Effector CD4-positive, alpha-beta T cell (primary cell): ENCODE measurements around the gene FGR.
"Not testable (repeated sequence)": the region's sequence is repeated elsewhere in the genome, so short reads cannot be mapped to it uniquely, and the experiment has no call there.

ENCODE experiments used
- DNase-seq: peaks from one replicate; pipeline ENCODE4 v3.0.0-alpha.2; 2020
- total RNA-seq: gene quantifications from one replicate; lab custom pipeline; 2026; lab: John Stamatoyannopoulos, UW

FGR gene
- 1.5 reads per million for total RNA-seq

DNA sequence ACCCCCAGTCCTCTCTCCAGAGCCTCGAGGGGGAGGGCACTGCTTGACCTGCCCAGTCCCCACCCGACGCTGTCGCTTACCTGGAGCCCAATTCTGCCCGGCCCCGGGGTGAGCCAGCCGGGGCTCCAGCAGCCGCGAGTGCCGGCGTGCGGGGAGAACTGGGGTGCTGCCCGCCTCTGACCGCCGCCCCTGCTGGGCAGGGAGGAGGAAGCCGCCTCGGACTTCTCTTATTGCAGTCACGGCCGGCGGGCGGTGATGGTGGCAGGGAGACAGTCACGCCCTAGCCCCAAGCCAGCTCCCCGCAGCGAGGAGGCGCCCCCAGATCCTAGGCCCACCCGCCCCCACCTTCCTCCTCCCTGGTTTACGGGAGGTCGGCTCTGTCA, at the start of gene FGR:
Gene FGR, minus strand, starts transcription at position 201 of the 383 bp plus-strand sequence. CDS start 11,269 bp downstream, outside the sequence.
- no peak for DNase-seq

DNA sequence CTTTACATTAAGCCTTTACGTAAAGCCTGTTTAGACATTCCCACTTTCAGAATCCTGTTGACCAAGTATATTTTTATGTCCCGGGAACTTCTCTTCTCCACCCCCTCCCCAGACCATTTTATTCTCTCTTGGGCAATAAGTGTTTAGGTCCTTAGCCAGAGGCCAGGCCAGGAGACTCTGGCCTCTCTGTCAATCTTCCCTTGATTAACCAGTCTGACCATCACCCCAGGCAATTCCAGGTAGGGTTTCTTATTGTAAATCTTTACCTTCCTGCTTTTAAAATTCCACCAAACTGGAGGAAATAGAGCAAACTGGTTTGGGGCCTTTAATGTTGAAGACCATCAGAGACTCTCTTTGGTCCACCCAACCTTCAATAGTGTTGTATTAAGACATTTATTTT, 49.2 kb upstream of the FGR start:
- no peak for DNase-seq

DNA sequence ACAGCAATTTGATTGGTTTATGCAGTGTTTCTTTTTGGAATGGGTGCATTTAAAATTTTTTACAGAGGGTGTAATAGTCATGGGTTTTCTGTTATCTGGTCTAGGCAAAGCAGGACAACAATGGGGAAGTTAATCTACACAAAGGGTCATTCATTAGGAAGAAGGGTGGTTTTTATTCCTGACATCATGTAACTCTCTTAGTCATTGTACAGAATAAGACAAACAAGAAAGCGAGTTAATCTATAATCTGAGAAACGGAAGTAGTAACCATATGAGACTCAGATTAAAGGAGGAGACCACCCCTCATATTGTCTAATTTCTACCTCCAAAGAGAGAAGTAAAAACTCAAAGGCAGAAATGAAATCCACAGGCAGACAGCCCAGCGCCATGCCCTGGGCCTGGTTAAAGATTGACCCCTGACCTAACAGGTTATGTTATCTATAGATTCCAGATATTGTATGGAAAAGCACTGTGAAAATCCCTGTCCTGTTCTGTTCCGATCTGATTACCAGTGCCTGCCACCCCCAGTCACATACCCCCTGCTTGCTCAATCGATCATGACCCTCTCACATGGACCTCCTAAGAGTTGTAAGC, 47.5 kb upstream of the FGR start:
- no peak for DNase-seq

DNA sequence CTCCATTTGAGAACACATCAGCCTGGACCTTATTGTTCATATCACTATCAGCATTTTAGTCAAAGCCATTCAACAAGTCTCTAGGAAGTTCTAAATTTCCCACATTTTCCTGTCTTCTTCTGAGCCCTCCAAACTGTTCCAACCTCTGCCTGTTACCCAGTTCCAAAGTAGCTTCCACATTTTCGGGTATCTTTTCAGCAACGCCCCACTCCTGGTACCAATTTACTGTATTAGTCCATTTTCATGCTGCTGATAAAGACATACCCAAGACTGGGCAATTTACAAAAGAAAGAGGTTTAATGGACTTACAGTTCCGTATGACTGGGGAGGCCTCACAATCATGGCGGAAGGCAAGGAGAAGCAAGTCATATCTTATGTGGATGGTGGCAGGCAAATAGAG, 46.6 kb upstream of the FGR start:
- DNase-seq: not testable (repeated sequence)

DNA sequence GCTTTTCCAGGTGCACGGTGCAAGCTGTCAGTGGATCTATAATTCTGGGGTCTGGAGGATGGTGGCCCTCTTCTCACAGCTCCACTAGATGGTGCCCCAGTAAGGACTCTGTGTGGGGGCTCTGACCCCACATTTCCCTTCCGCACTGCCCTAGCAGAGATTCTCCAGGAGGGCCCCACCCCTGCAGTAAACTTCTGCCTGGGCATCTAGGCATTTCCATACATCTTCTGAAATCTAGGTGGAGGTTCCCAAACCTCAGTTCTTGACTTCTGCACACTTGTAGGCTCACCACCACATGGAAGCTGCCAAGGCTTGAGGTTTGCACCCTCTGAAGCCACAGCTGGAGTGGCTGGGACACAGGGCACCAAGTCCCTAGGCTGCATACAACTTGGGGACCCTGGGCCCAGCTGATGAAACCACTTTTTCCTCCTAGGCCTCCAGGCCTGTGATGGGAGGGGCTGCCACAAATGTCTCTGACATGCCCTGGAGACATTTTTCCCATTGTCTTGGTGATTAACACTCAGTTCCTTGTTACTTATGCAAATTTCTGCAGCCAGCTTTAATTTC, 45.3 kb upstream of the FGR start:
- not testable (repeated sequence) for DNase-seq

DNA sequence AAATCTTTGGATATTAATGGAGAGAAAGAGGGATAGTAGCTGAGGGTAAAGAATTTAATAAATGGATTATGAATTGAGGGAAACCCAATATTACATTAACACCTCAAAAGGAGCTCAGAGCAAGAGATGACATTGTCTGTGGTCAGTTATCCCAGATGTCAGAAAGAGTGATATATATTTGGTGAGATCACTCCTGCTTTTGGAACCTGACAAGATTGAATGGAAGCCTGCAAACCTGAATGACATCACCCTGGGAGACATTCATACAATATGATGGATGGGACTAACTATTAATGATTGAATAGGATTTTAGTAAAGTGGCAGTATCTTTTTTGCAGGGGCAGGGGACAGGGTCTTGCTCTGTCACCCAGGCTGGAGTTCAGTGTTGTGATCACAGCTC, 43.8 kb upstream of the FGR start:
- no peak for DNase-seq

DNA sequence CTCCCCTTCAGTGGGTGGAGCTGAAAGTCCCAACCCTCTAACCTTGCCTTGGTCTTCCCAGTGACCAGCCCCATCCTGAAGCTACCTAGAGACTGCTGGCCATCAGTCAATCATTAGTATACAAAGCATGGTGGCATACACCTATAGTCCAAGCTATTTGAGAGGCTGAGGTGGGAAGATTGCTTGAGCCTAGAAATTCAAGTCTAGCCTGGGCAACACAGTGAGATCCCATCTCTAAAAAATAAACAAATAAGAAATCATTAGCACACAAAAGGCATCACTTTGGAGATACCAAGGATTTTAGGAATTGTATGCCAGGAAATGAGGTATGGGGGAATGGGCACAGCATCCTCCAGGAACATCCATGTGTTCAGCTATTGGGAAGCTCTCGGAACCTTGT, 41.4 kb upstream of the FGR start:
- DNase-seq: no peak

DNA sequence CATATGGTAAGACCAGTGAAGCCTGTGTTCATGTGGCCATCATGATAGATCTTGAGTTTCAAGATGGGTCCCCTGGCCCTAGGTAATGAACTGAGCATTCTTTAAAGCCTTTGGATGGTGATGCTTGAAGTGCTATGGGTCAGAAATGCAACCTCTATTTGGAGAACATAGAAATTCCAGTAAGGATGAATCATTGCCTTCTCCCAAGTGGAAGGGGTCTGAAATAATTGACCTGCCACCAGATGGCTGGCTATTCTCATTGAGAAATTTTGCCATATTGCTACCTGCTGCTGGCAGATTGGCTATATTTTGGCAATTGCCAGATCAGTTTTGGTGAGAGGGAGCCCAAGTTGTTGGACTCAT, 37.7 kb upstream of the FGR start:
- no peak for DNase-seq

DNA sequence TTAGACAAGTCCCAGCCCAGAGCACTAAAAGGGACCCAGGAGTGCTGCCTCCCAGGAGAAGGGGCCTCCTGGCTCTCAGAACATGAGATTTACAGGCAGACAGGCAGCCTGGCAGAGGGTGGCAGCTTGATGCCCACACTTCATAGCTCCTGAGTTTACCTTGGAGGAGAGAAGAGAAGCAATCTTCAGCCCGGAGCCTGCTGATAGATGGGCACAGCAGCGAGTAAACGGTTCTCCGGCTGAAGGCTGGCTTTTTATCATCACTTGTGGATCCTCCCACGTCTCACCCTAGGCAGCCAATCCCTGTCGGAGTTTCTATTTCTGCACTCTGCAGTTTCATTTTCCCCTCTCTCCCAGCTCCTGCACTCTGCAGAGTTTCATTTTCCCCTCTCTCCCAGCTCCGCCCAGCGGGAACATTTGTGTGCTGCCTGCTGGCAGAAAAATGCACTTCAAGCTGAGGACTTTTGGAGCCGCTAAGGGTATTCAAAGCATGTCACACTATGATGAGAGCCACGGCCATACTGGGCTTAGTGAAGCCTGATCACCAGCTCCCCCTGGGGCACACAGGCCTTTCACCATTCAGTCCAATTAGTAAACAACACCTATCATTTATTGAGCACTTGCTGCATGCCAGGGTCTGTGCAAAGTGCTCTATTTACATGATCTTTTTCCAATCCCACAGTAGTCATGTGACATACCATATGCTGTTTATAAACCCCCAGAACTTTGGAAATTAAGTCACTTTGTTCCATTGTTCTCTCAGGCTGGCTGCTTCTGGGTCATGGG, 37.2 kb upstream of the FGR start, which contains the start of gene IFI6:
Gene IFI6, minus strand, starts transcription at position 229 of the 786 bp plus-strand sequence. CDS start 2,878 bp downstream, outside the sequence.
- DNase-seq: peak; percentile 74

DNA sequence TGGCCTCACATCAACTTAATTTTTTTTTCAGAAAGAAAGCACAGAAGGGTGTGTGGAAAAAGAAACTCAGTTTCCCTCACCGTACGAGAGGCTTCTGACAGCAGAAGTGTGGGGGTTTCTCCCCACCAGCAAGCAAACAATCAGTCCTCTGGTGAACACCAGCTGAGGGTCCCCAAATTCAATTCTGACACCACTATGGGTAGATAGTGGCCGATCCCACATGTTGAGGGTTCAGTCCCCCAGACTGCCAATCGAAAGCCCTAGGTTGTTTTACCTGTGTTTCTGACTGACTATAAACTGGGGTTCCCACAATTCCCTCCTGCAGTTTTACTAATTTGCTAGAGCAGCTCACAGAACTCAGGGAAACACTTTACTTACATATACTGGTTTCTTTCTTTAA, 34.9 kb upstream of the FGR start:
- DNase-seq: no peak

DNA sequence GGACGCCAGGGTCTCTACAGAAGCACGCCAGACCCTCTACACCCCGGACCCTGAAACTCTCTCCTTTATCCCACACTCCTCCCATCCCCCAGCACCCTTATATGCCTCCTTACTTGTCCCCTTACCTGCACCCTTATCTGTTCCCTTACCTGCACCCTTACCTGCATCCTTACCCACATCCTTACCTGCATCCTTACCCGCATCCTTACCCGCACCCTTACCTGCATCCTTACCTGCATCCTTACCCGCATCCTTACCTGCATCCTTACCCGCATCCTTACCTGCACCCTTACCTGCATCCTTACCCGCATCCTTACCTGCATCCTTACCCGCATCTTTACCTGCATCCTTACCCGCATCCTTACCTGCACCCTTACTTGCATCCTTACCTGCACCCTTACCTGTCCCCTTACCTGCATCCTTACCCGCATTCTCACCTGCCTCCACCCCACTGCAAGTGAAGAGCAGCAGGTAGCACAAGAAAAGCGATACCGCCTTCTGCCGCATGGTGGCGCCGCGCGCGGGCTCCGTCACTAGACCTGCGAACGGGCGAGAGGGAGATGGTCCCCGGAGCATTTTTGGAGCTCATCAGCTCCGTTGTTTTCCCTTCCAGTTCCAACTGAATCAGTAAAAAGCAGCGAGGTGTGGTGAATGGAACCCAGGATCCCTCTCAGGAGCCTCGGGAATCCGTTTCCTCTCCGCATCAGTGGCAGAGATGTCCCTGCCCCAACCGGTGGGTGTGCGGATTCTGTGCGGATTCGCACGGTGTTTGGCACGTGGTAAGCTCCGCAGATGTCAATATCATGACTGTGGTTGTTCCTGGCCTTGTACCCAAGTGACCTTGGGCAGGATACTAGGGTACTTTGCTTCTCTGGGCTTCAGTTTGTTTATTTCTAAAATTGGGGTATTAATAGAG, 34.1 kb upstream of the FGR start:
- peak; percentile 82 for DNase-seq

DNA sequence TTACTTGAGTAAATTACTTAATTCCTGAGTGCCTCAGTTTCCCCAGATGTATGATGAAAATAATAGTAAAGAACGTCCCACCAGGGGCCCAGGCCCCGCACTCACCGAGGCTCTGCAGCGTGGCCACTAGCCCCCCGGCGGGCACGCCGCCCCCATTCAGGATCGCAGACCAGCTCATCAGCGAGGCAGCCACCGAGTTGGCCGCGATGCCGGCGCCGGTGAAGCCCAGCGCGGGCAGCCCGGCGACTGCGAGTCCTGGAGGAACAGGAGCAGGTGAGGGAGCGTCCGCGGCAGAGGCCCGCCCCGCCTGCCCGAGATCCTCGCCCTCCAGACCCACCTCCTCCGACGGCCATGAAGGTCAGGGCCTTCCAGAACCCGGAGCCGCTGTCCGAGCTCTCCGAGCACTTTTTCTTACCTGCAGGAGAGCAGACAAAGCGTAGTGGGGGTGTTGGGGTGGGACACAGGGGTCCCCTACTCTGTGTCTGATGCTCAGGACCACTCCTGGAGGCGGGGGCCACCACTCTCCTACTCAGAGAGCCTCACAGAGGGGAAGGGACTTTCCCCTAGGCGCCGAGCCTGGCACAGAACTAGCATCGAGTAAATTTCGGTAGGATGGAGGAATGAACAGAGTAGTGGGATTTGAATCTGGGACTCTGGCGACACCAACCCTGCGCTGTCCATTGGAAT, 33.3 kb upstream of the FGR start:
- no peak for DNase-seq

DNA sequence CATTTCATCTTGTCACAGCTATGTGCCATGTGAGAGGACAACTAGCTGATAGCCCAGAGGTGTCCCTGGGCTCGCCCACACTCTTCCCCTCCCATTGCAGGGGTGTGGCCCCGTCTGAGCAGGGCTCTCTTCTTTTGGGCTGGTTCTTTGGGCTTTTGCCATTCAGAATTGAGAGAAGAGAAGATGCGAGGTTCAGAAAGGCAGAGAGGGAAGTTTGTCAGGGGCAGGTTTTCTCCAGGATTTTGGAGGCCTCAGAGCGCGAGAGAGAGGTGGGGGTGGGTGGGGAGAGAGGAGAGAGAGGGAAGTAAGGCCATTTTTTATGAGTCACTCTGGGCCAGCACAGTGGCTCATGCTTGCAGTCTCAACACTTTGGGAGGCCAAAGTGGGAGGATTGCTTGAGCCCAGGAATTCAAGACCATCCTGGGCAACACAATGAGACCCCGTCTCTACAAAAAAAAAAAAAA, 31.8 kb upstream of the FGR start:
- no peak for DNase-seq

DNA sequence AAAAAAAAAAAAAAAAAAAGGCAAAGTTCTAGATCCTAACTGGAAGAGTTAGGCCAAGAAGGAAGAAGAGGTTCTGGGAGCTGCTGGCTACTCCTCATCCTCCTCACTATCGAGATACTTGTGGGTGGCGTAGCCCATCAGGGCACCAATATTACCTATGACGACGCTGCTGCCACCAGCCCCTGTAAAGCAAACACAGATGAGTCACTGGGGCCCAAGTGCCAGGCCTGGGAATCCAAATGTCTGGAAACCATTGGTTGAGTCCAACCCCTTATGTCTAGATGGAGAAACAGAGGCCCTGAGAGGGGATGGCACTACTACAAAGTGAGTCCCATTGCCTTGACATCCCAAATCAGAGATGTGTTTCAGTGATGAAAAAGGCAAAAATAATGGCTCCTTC, 31.3 kb upstream of the FGR start:
- DNase-seq: no peak

DNA sequence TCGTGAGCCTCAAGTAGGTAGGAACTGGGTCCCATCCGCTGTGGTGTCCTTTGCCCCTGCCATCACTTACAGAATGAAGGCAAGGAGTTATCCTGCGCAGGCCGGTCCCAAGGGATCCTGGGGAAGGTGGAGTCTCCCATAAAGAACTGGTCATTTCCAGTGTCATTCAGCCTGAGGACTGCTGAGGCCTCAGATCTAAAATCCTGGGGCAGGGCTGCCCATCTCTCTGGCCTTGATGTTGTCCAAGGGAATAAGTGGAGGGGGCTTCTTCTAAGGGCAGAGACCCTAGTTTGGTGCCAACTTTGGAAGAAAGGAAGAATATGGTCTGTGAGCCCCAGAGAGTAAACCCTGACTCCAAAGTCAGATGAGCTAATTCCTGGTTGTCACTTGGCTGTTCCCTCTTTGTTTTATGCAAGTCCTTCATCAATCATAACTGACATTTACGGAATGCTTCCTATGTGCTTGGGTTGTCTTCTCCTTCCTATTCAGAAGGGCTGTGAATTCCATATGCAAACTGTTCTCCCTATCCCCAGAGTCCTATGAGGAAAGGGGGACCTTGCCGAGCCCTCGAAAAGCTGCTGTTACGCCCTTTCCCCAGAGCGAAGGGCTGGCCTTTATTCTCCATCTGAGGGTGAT, 30.1 kb upstream of the FGR start:
- DNase-seq: no peak

DNA sequence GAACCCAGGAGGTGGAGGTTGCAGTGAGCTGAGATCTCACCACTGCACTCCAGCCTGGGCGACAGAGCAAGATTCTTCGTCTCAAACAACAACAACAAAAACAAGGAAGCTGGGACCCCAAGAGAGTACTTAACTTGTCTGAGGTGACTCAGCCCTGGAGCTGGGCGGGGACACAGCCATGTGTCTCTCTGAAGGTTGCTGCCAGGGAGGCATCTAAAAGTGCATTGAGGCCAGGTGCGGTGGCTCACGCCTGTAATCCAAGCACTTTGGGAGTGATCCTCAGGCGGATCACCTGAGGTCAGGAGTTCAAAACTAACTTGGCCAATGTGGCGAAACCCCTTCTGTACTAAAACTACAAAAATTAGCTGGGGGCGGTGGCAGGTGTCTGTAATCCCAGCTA, 29.3 kb upstream of the FGR start:
- no peak for DNase-seq

DNA sequence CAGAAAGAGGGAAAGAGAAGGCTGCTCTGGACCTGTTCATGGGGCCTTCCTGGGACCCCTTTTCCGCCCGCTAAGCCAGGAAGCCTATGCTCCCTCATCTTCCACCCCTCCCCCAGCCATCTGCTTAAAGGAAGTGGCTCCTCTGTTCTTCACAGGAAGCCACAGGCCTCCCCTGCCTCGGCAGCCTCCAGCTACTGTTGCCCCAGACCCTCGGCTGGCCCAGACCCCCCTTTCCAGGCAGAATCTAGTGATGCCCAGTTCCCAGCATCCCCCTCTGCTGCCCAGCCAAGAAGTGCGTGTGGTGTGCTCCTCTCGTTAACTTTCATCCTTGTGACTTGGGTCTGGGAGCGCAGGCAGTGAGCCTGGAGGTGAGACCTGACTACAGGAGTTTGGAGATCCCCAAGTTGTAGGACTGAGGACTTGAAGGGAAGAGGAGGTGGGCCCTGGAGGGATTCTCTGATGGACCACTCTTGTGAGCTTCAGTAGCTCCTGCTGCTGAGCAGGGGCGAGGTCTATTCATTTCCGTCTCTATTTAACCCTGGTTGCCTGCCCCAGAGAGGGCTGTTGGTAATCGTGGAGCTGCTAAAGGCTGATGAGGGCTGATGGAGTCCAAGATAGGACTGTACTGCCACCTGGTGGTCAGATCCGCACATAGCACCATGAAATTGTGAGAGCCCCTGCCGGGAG, 27.9 kb upstream of the FGR start:
- DNase-seq: peak; percentile 89

DNA sequence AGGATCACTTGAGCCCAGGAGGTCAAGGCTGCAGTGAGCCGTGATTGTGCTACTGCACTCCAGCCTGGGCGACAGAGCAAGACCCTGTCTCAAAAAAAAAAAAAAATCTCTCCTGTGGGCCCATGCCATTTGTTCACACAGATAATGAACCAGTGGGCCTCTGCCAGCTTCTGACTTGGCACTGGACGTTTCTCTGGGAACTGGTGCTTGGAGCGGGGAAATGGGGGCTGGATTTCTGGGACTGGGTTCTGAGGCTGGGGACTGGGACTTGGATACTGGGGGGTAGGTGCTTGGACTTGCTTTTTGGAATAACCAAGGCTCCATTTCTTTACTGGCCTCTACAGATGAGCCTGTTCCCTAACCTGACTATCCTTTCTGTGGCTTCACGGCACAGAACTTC, 27.3 kb upstream of the FGR start:
- no peak for DNase-seq

DNA sequence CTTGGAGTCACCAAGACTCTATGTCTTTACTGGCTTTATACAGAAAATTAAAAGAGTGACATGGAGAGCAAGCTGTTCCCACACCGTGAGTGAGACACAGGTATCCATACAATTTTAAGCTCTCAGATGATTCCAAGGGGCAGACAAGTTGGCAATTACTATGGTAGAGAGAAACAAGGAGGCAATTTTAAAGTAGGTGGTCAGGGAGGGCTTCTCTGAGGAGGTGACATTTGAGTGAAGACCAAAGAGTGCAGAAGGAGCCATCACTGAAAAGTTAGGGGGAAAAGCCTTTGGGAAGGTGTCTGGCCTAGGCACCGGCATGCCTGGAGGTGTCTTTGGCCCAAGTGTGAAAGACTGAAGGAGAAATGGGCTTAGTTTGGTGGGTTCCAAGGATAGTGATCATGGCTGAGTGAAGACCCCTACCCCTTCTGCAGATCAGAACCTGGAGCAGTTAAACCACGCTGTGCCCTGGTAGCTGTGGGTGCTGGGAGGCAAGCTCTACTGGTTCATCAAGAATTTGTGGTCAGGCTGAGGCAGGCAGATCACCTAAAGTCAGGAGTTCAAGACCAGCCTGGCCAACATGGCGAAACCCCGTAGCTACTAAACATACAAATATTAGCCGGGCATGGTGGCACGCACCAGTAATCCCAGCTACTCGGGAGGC, 26.6 kb upstream of the FGR start:
- DNase-seq: no peak

DNA sequence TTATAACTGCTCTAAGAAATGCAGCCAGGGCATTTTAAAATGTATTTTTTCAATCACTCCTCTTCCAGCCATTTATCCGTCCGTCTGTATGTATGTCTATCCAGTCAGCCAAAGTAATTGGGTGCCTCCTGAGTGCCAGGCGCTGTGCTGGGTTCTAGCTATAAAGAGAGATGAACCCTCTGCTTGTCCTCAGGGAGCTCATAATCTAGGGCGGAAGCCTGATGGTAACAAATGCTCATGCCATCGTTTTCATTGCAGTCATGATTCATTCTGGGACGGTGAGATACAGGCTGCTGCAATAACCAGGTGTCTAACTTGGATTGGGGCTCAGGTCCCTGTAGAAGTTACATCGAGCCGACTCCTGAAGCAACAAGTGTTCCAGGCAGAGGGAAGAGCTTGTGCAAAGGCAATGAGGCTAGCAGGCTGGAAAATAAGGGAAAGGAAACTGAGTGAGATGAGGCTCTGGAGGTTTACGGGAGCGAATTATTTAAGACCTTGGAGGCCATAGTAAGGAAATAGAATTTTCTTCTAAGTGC, 25.4 kb upstream of the FGR start:
- no peak for DNase-seq
